Psoas muscle (tissue), 8 donors: ENCODE data around the gene PPP1R9B. TPM values are rescaled to one million over a fixed set of nuclear protein-coding genes. Genes with fewer than 3 reads are reported as not detected.

Experiments
- ATAC-seq, 4 donors: fragments of 200-7000 bp; cut with Tn5 transposase; one replicate each; pipeline ENCODE4 v1.9.1; 2020; ENCODE audit warnings: moderate library complexity in 3 of 4, mild to moderate bottlenecking in 2 of 4
- DNase-seq, 2 donors: peaks; one replicate each; pipeline ENCODE4 v3.0.0-alpha.2; 2020
- H3K27ac ChIP-seq: fragments of 200-600 bp; one replicate; pipeline ENCODE4 v1.8.0; 2022
- H3K27me3 ChIP-seq, 3 donors: fragments of 200-600 bp in 1 of 3; one replicate each; pipeline versions ENCODE4 v1.6.1 to v1.8.0; 2013 to 2022; ENCODE audit warnings: low read length in 2 of 3, mild to moderate bottlenecking in 2 of 3, moderate library complexity in 1 of 3; ENCODE audit not compliant: insufficient read depth in 3 of 3
- H3K36me3 ChIP-seq, 2 donors: fragments of 200-600 bp in 1 of 2; one replicate each; pipeline versions ENCODE4 v1.6.1 to v1.8.0; 2013 to 2022; ENCODE audit warnings: low read depth in 1 of 2, mild to moderate bottlenecking in 1 of 2, moderate library complexity in 1 of 2; ENCODE audit not compliant: insufficient read depth in 1 of 2
- H3K4me1 ChIP-seq: fragments of 200-600 bp; one replicate; pipeline ENCODE4 v1.8.0; 2022
- H3K4me3 ChIP-seq: fragments of 200-600 bp; one replicate; pipeline ENCODE4 v1.8.0; 2022; ENCODE audit warnings: mild to moderate bottlenecking
- H3K9me3 ChIP-seq: fragments of 200-600 bp; one replicate; pipeline ENCODE4 v1.8.0; 2022
- CTCF ChIP-seq: fragments of 200-600 bp; IDR thresholded peaks from one replicate; pipeline ENCODE4 v1.8.0; 2022; ENCODE audit warnings: antibody characterized with exemption
- WGBS, 3 donors: extraction: QIAGEN DNeasy Blood & Tissue Kit; methylation state at CpG; one replicate each; pipeline versions ENCODE4 v1.1.6 to v1.1.7; 2013; 5-methylcytosine and 5-hydroxymethylcytosine counted together
- intact Hi-C, 2 donors: fragments of 100-400 bp; cut with DNase I; formaldehyde crosslinking; loops; one replicate each; pipeline versions ENCODE4 v1.11.0 to v1.14.2; 2022
- polyA plus RNA-seq, 3 donors: library from polyadenylated mRNA; stranded (reverse); fragments of 200-250 nt; gene quantifications; one replicate each; pipeline ENCODE4 v1.2.3, GENCODE V29; 2013
- total RNA-seq, 4 donors: library from RNA; stranded (reverse); fragmentation: NEBNext Ultra II Directional in 2 of 4; extraction: Animal tissue kit (Norgen Biotek cat#: 25700) in 2 of 4; gene quantifications; one replicate each; pipeline versions ENCODE4 v1.2.1 to v1.2.4, GENCODE V29; 2021 to 2023
- donor health status: healthy with polysubstance abuse.
- donor health status: DM: no; HTN: no; CAD: no; lungs with moderate emphysema.
- donor health status: Bipolar disorder and iron deficiency.
- donor health status: healthy.
- donor health status: DM: yes; HTN: yes; CAD: no.
- donor health status: DM: no; HTN: no; CAD: no.
- donor health status: DM: no; HTN: no; CAD: no.
- donor health status: DM: yes; HTN: yes; CAD: no.

The PPP1R9B gene
- total and polyA plus RNA-seq, 7 donors, result 7.0 to 26.5 (median 15.1) TPM

GRCh38 chr17:50111673-50112655 lies 38.5 kb downstream of the PPP1R9B start:
- H3K4me1 ChIP-seq, result peaks cover 32% of the 10 kb centered on the region
- no peaks in the 10 kb centered on the region for H3K27me3 ChIP-seq
- peak; percentile 74 to 88 for DNase-seq
- TF ChIP-seq CTCF, result no peak
- H3K27ac ChIP-seq, result peak overlapping the region; percentile 98
- peaks cover 0 to 33% of the 10 kb centered on the region in 2 donors for H3K36me3 ChIP-seq
- H3K9me3 ChIP-seq, result no peaks in the 10 kb centered on the region
- H3K4me3 ChIP-seq, result peak overlapping the region; percentile 21
- intact Hi-C loops, result loop anchor here in 1 of 2 donors (5.0 kb wide), 1 partner anchor 35 kb away; no protein-coding TSS in a partner anchor
- peak; percentile 76 to 85 (median 82) for ATAC-seq
- WGBS, 3 donors, result 21 to 38% (median 26%) methylated on average over 14 of the region's 14 CpGs

GRCh38 chr17:50110591-50111349 lies 39.7 kb downstream of the PPP1R9B start:
- 40 to 63% (median 57%) methylated on average over 18 to 19 of the region's 19 CpGs for WGBS, 3 donors
- peak overlapping the region; percentile 98 for H3K27ac ChIP-seq
- peaks cover 30% of the 10 kb centered on the region for H3K4me1 ChIP-seq
- peaks cover 0 to 45% of the 10 kb centered on the region in 2 donors for H3K36me3 ChIP-seq
- ATAC-seq, result peak; percentile 74 to 79 (median 78)
- peak overlapping the region; percentile 21 for H3K4me3 ChIP-seq
- peak; percentile 84 to 90 for DNase-seq
- no peaks in the 10 kb centered on the region for H3K9me3 ChIP-seq
- TF ChIP-seq CTCF, result no peak
- no peaks in the 10 kb centered on the region for H3K27me3 ChIP-seq
- intact Hi-C loops, result loop anchor here in 1 of 2 donors (5.0 kb wide), 1 partner anchor 37 kb away; no protein-coding TSS in a partner anchor

- peak in 1 of 2 donors; percentile 58 for DNase-seq
- intact Hi-C loops, result loop anchor here in 1 of 2 donors (5.0 kb wide), 1 partner anchor 38 kb away; no protein-coding TSS in a partner anchor
- 80 to 87% (median 84%) methylated on average over 18 to 19 of the region's 19 CpGs for whole genome bisulfite sequencing, 3 donors
- peaks cover 0 to 53% of the 10 kb centered on the region in 2 donors for H3K36me3 ChIP-seq
- no peak for TF ChIP-seq CTCF
- peak overlapping the region; percentile 98 for H3K27ac ChIP-seq
- no peak overlapping the region for H3K4me3 ChIP-seq
- H3K9me3 ChIP-seq, result no peaks in the 10 kb centered on the region
- no peak for ATAC-seq
- no peaks in the 10 kb centered on the region for H3K27me3 ChIP-seq
- H3K4me1 ChIP-seq, result peaks cover 30% of the 10 kb centered on the region
Observed at GRCh38 chr17:50109785-50110184, 40.7 kb downstream of the PPP1R9B start.

GRCh38 chr17:50109207-50109606 lies 41.3 kb downstream of the PPP1R9B start:
- no peak for DNase-seq
- Histone ChIP-seq H3K36me3 (peaks cover 0 to 58% of the 10 kb centered on the region in 2 donors), H3K9me3 (no peaks in the 10 kb centered on the region), H3K4me1 (peaks cover 30% of the 10 kb centered on the region), H3K27me3 (no peaks in the 10 kb centered on the region), H3K4me3 (no peak overlapping the region), H3K27ac (peak overlapping the region; percentile 98)
- 78 to 92% (median 87%) methylated on average over 7 of the region's 7 CpGs for WGBS, 3 donors
- no peak for ATAC-seq
- no peak for TF ChIP-seq CTCF
- intact Hi-C loops, result no loop called here
